HCT116 (cell line): ENCODE data around the gene ETS1. TPM values are rescaled to one million over a fixed set of nuclear protein-coding genes. Genes with fewer than 3 reads are reported as not detected.

Experiments used
- ATAC-seq: fragments of 200-7000 bp; cut with Tn5 transposase; 2 replicates; pipeline ENCODE4 v1.9.1; 2020; ENCODE audit warnings: mild to moderate bottlenecking, moderate library complexity
- BruUV-seq: library from RNA; stranded (reverse); fragments of 400-500 nt; replicated peaks from 2 replicates; lab custom pipeline; 2021; lab: Mats Ljungman, UMichigan
- CTCF ChIA-PET: fragments of 300-600 bp; sonication (Branson Sonifier 250); formaldehyde crosslinking; loops from one replicate; lab custom pipeline; 2021; ENCODE audit warnings: antibody characterized with exemption; lab: Charles Lee
- POLR2A ChIA-PET: fragments of 300-600, 350-600 bp; sonication (Branson Sonifier 250); formaldehyde crosslinking; loops from one replicate; lab custom pipeline; 2021; ENCODE audit warnings: antibody characterized with exemption; lab: Charles Lee
- RAD21 ChIA-PET, 2 experiments: fragments of 300-600 bp; sonication (Branson Sonifier 250); formaldehyde crosslinking; loops; one replicate each; lab custom pipeline; 2023; ENCODE audit warnings: low total read pairs in 2 of 2; ENCODE audit not compliant: uncharacterized antibody in 2 of 2, unreplicated experiment in 2 of 2, low non-redundant PET in 1 of 2; lab: Charles Lee
- DNase-seq: peaks from one replicate; pipeline ENCODE4 v3.0.0-alpha.2; 2010; ENCODE audit warnings: low read depth, low spot score
- H2AFZ ChIP-seq: fragments of 200-600 bp; shearing (Covaris generic), sonication (generic); 2 replicates; pipeline ENCODE4 v1.6.1; 2017; ENCODE audit warnings: low read depth, mixed run types, mixed read lengths, antibody characterized with exemption, low read length; ENCODE audit not compliant: poor library complexity, severe bottlenecking
- H3K27ac ChIP-seq: 2 replicates; pipeline ENCODE4 v1.5.1; 2012; ENCODE audit warnings: low read depth, low read length
- H3K27me3 ChIP-seq: fragments of 200-600 bp; sonication (generic); 2 replicates; pipeline ENCODE4 v1.6.1; 2016; ENCODE audit warnings: mixed run types, low read length, mixed read lengths; ENCODE audit not compliant: insufficient read depth
- H3K36me3 ChIP-seq, 2 experiments: fragments of 200-500 bp in 1 of 2; fragments of 200-600 bp in 1 of 2; sonication (Bioruptor generic) in 1 of 2; sonication (generic) in 1 of 2; 2 replicates each; pipeline versions ENCODE4 v1.5.1 to v1.6.1; 2014 to 2016; ENCODE audit warnings: low read length in 2 of 2, inconsistent platforms in 1 of 2, mixed read lengths in 1 of 2, mixed run types in 1 of 2; ENCODE audit not compliant: insufficient read depth in 2 of 2, control insufficient read depth in 1 of 2
- H3K4me1 ChIP-seq, 2 experiments: fragments of 200-600 bp in 1 of 2; sonication (generic) in 1 of 2; 2 replicates each; pipeline versions ENCODE4 v1.5.1 to v1.6.1; 2012 to 2017; ENCODE audit warnings: low read length in 2 of 2, inconsistent platforms in 1 of 2, mild to moderate bottlenecking in 1 of 2, mixed read lengths in 1 of 2, mixed run types in 1 of 2, moderate library complexity in 1 of 2; ENCODE audit not compliant: insufficient read depth in 2 of 2, control insufficient read depth in 1 of 2
- H3K4me2 ChIP-seq: fragments of 200-600 bp; sonication (generic); 2 replicates; pipeline ENCODE4 v1.6.1; 2017; ENCODE audit warnings: mixed run types, low read length, mixed read lengths
- H3K4me3 ChIP-seq, 2 experiments: fragments of 200-600 bp in 1 of 2; sonication (generic) in 1 of 2; replicated peaks in 1 of 2; 2 replicates each; pipeline ENCODE4 v1.5.1; 2011 to 2016; ENCODE audit warnings: low read length in 2 of 2, control low read depth in 1 of 2, low read depth in 1 of 2, mild to moderate bottlenecking in 1 of 2, mixed read lengths in 1 of 2, mixed run types in 1 of 2
- H3K79me2 ChIP-seq: fragments of 200-600 bp; sonication (generic); 2 replicates; pipeline ENCODE4 v1.6.1; 2017; ENCODE audit warnings: mild to moderate bottlenecking, mixed run types, low read length, moderate library complexity, mixed read lengths; ENCODE audit not compliant: insufficient read depth
- H3K9ac ChIP-seq: fragments of 200-600 bp; sonication (generic); 2 replicates; pipeline ENCODE4 v1.6.1; 2016; ENCODE audit warnings: low read length, mixed read lengths
- H3K9me2 ChIP-seq: fragments of 200-600 bp; sonication (generic), shearing (Covaris generic); 2 replicates; pipeline ENCODE4 v1.6.1; 2017; ENCODE audit warnings: mixed run types, mild to moderate bottlenecking, moderate library complexity; ENCODE audit not compliant: insufficient read depth
- H3K9me3 ChIP-seq, 2 experiments: fragments of 200-500 bp in 1 of 2; fragments of 200-600 bp in 1 of 2; sonication (Bioruptor generic) in 1 of 2; sonication (generic) in 1 of 2; 2 replicates each; pipeline ENCODE4 v1.6.1; 2014 to 2017; ENCODE audit warnings: low read length in 2 of 2, mixed read lengths in 2 of 2, inconsistent platforms in 1 of 2, low read depth in 1 of 2, mild to moderate bottlenecking in 1 of 2, mixed run types in 1 of 2, moderate library complexity in 1 of 2; ENCODE audit not compliant: control insufficient read depth in 1 of 2, insufficient read depth in 1 of 2
- H4K20me1 ChIP-seq: fragments of 200-600 bp; sonication (generic), shearing (Covaris generic); 2 replicates; pipeline ENCODE4 v1.6.1; 2017; ENCODE audit warnings: mixed run types, mild to moderate bottlenecking, moderate library complexity; ENCODE audit not compliant: insufficient read depth
- ELF1 ChIP-seq: IDR thresholded peaks from 2 replicates; pipeline ENCODE4 v1.6.1; 2012; ENCODE audit warnings: low read depth, borderline replicate concordance
- EZH2phosphoT487 ChIP-seq: fragments of 200-600 bp; IDR thresholded peaks from 2 replicates; pipeline ENCODE4 v1.6.1; 2018; ENCODE audit warnings: antibody characterized with exemption, borderline replicate concordance
- POLR2A ChIP-seq: IDR thresholded peaks from 2 replicates; pipeline ENCODE4 v1.7.0; 2011; ENCODE audit warnings: borderline replicate concordance; ENCODE audit not compliant: insufficient read depth, insufficient read length; ENCODE audit errors: extremely low read depth
- RAD21 ChIP-seq: IDR thresholded peaks from 2 replicates; pipeline ENCODE4 v1.6.1; 2012; ENCODE audit warnings: low read depth, mild to moderate bottlenecking
- REST ChIP-seq: IDR thresholded peaks from 2 replicates; pipeline ENCODE4 v1.6.1; 2012; ENCODE audit warnings: low read depth
- SP1 ChIP-seq: IDR thresholded peaks from 2 replicates; pipeline ENCODE4 v1.6.1; 2012; ENCODE audit warnings: low read depth
- YY1 ChIP-seq: IDR thresholded peaks from 2 replicates; pipeline ENCODE4 v1.6.1; 2011; ENCODE audit warnings: low read length, low read depth, moderate library complexity, mild to moderate bottlenecking; ENCODE audit not compliant: insufficient replicate concordance; ENCODE audit errors: extremely low read depth
- ZBTB33 ChIP-seq: IDR thresholded peaks from 2 replicates; pipeline ENCODE4 v1.6.1; 2011; ENCODE audit warnings: mild to moderate bottlenecking, low read length, moderate library complexity; ENCODE audit not compliant: insufficient replicate concordance; ENCODE audit errors: extremely low read depth
- ZFX ChIP-seq: fragments of 450-650 bp; IDR thresholded peaks from 2 replicates; pipeline ENCODE4 v1.6.1; 2017
- intact Hi-C: fragments of 100-400 bp; cut with micrococcal nuclease; formaldehyde crosslinking; loops from 2 replicates; pipeline ENCODE4 v1.10.0; 2022
- total RNA-seq: library from RNA; stranded (reverse); gene quantifications from one replicate; pipeline ENCODE4 v1.2.1, GENCODE V29; 2021; ENCODE audit not compliant: unreplicated experiment

ETS1 gene
- total RNA-seq, 1 experiment from 2014 or later, result 9.2 TPM

GRCh38 chr11:128517451-128518230 lies 69.7 kb downstream of the ETS1 start:
- Histone ChIP-seq H4K20me1 (no peaks in the 10 kb centered on the region), H3K79me2 (peaks cover 5% of the 10 kb centered on the region; the same call in 1 of the 2 replicates), H3K4me1 (peaks cover under 1 to 18% of the 10 kb centered on the region in 2 experiments; a peak in 3 of 4 replicates), H3K9ac (no peak overlapping the region), H3K4me2 (no peak overlapping the region), H3K36me3 (no peaks in the 10 kb centered on the region), H3K9me3 (no peaks in the 10 kb centered on the region), H3K4me3 (no peak overlapping the region), H3K27me3 (no peaks in the 10 kb centered on the region), H3K27ac (no peak overlapping the region), H2AFZ (no peak overlapping the region), H3K9me2 (no peaks in the 10 kb centered on the region)
- TF ChIP-seq SP1 (no peak), YY1 (no peak), POLR2A (no peak), ZFX (no peak), ZBTB33 (no peak), ELF1 (no peak), REST (no peak), RAD21 (no peak), EZH2phosphoT487 (no peak)
- POLR2A ChIA-PET, result no interaction called here
- no TSS peak for BruUV-seq
- no peak for DNase-seq
- ATAC-seq, result no peak
- RAD21 ChIA-PET, result no interaction called here
- CTCF ChIA-PET, result no interaction called here
- intact Hi-C loops, result no loop called here
